KMS-11 (cell line): ENCODE data around the gene SLC39A6.

Experiments used
- H2AFZ ChIP-seq: fragments of 200-600 bp; sonication (generic); 2 replicates; pipeline ENCODE4 v1.6.1; 2016; ENCODE audit warnings: antibody characterized with exemption, mixed run types, low read depth
- H3K27ac ChIP-seq: fragments of 200-600 bp; sonication (generic); 2 replicates; pipeline ENCODE4 v1.6.1; 2016; ENCODE audit warnings: mild to moderate bottlenecking, mixed run types
- H3K27me3 ChIP-seq: fragments of 200-600 bp; sonication (generic); 2 replicates; pipeline ENCODE4 v1.6.1; 2017; ENCODE audit warnings: mild to moderate bottlenecking, low read depth, mixed run types, moderate library complexity; ENCODE audit not compliant: insufficient read depth
- H3K36me3 ChIP-seq: fragments of 200-600 bp; sonication (generic); 2 replicates; pipeline ENCODE4 v1.6.1; 2017; ENCODE audit warnings: mild to moderate bottlenecking, mixed run types; ENCODE audit not compliant: insufficient read depth
- H3K4me1 ChIP-seq: fragments of 200-600 bp; sonication (generic); 2 replicates; pipeline ENCODE4 v1.6.1; 2016; ENCODE audit warnings: mild to moderate bottlenecking, low read depth, mixed run types; ENCODE audit not compliant: poor library complexity, severe bottlenecking
- H3K4me2 ChIP-seq: fragments of 200-600 bp; sonication (generic); 2 replicates; pipeline ENCODE4 v1.7.0; 2016; ENCODE audit warnings: mild to moderate bottlenecking, mixed run types
- H3K4me3 ChIP-seq: fragments of 200-600 bp; sonication (generic); IDR thresholded peaks from 2 replicates; pipeline ENCODE4 v1.6.1; 2017; ENCODE audit warnings: low read depth, low read length, mixed read lengths; ENCODE audit not compliant: insufficient read depth
- H3K79me2 ChIP-seq: fragments of 200-600 bp; sonication (generic); 2 replicates; pipeline ENCODE4 v1.6.1; 2016; ENCODE audit warnings: low read depth, mixed run types; ENCODE audit not compliant: insufficient read depth
- H3K9ac ChIP-seq: fragments of 200-600 bp; sonication (generic); 2 replicates; pipeline ENCODE4 v1.6.1; 2016; ENCODE audit warnings: mild to moderate bottlenecking, mixed run types
- H4K20me1 ChIP-seq: fragments of 200-600 bp; sonication (generic); 2 replicates; pipeline ENCODE4 v1.6.1; 2016; ENCODE audit warnings: mild to moderate bottlenecking, mixed run types; ENCODE audit not compliant: insufficient read depth
- TF ChIP-seq, protein P1 (sequence below): fragments of 200-600 bp; sonication (generic); conservative IDR thresholded peaks from 2 replicates; pipeline ENCODE4 v1.6.1; 2017; ENCODE audit warnings: low read depth, mild to moderate bottlenecking, antibody characterized with exemption, low read length, moderate library complexity, mixed read lengths

The SLC39A6 gene

DNA sequence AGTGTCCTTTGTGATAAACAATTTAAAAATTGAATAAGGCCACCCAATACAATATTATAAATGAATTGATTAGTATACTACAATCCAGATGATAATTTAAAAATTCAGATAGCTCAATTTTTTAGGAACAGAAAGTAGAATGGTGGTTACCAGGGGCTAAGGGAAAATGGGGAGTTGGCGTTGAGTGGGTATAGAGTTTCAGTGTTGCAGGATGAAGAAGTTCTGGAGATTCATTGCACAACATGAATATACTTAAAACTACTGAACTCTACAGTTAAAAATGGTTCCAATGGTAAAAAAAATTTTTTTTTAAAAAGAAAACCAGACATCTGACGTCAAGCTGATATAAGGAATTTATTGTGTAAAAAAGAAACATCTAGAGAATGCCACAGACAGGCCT, 20.9 kb downstream of the SLC39A6 start:
- TF ChIP-seq, protein P1, sequence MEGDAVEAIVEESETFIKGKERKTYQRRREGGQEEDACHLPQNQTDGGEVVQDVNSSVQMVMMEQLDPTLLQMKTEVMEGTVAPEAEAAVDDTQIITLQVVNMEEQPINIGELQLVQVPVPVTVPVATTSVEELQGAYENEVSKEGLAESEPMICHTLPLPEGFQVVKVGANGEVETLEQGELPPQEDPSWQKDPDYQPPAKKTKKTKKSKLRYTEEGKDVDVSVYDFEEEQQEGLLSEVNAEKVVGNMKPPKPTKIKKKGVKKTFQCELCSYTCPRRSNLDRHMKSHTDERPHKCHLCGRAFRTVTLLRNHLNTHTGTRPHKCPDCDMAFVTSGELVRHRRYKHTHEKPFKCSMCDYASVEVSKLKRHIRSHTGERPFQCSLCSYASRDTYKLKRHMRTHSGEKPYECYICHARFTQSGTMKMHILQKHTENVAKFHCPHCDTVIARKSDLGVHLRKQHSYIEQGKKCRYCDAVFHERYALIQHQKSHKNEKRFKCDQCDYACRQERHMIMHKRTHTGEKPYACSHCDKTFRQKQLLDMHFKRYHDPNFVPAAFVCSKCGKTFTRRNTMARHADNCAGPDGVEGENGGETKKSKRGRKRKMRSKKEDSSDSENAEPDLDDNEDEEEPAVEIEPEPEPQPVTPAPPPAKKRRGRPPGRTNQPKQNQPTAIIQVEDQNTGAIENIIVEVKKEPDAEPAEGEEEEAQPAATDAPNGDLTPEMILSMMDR = no peak
- Histone ChIP-seq H3K4me3 (no peak overlapping the region), H4K20me1 (no peaks in the 10 kb centered on the region), H3K4me2 (no peak overlapping the region), H3K36me3 (peaks cover 7% of the 10 kb centered on the region; the same call in 1 of the 2 replicates), H3K79me2 (no peaks in the 10 kb centered on the region), H3K4me1 (peaks cover 1% of the 10 kb centered on the region), H3K27me3 (no peaks in the 10 kb centered on the region), H3K9ac (no peak overlapping the region), H3K27ac (no peak overlapping the region), H2AFZ (no peak overlapping the region)

DNA sequence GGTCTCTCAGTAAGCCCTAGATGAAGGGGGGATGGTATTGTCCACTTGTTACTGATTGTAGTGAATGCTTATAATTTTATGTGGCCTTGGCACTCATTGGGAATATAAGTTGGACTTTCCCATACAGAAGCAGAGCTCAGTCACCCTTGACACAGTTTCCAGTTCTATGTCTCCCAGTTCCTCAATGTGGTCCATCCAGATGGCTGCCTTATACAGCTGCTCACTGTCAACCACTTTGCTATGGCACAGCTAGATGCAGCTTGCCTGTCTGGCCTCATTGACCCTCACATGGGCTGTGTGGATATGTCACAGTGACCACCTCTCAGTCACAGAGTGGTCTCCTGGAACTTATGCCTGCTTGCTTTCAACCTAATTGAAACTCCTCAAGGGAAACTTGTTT, 21.7 kb downstream of the SLC39A6 start:
- TF ChIP-seq, protein P1 = no peak
- no peak overlapping the region for H3K27ac ChIP-seq
- H3K27me3 ChIP-seq = no peaks in the 10 kb centered on the region
- peaks cover 7% of the 10 kb centered on the region; the same call in 1 of the 2 replicates for H3K36me3 ChIP-seq
- H3K4me1 ChIP-seq = peaks cover 5% of the 10 kb centered on the region
- no peaks in the 10 kb centered on the region for H3K79me2 ChIP-seq
- no peak overlapping the region for H3K4me3 ChIP-seq
- no peak overlapping the region for H3K4me2 ChIP-seq
- no peaks in the 10 kb centered on the region for H4K20me1 ChIP-seq
- H3K9ac ChIP-seq = no peak overlapping the region
- no peak overlapping the region for H2AFZ ChIP-seq

DNA sequence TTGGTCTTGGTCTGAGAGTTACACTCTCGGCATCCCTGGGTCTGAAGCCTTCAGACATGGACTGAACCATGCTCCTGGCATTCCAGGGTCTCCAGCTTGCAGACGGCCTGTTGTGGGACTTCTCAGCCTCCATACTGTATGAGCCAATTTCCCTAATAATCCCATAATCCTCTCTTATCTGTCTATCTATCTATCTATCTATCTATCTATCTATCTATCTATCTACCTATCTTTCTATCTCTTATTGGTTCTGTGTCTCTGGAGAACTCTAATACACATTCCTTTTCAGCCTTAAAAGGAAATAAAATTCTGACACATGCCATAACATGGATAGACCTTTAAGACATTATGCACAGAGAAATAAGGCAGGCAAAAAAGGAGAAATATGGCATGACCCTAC, 24.4 kb downstream of the SLC39A6 start:
- TF ChIP-seq, protein P1 = no peak
- Histone ChIP-seq H3K4me2 (no peak overlapping the region), H2AFZ (no peak overlapping the region), H3K9ac (no peak overlapping the region), H3K79me2 (no peaks in the 10 kb centered on the region), H3K4me3 (no peak overlapping the region), H3K27me3 (no peaks in the 10 kb centered on the region), H3K27ac (no peak overlapping the region), H3K36me3 (no peaks in the 10 kb centered on the region), H3K4me1 (peaks cover 5% of the 10 kb centered on the region), H4K20me1 (no peaks in the 10 kb centered on the region)

DNA sequence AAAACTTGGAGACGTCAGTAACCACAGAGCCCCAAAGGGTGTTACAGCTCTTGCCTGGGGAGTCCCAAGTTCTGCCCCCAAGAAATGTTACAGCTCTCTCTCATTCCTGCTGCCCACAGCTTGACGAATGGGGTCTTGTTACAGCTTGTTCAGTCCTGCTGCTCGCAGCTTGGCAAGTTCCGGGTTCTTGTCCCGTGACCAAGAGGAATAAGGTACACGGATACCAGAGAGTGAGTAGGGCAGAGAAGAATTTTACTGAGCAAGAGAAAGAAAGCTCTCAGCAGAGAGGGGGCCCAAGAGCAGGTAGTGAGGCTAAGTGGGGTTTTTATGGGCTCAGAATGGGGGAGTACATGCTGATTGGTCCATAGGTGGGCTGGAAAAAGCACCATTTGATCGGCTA, 27.2 kb downstream of the SLC39A6 start:
- Histone ChIP-seq H3K79me2 (no peaks in the 10 kb centered on the region), H3K4me2 (no peak overlapping the region), H3K9ac (no peak overlapping the region), H3K4me3 (no peak overlapping the region), H2AFZ (no peak overlapping the region), H3K27ac (no peak overlapping the region), H3K36me3 (no peaks in the 10 kb centered on the region), H3K27me3 (no peaks in the 10 kb centered on the region), H3K4me1 (peaks cover 5% of the 10 kb centered on the region), H4K20me1 (no peaks in the 10 kb centered on the region)
- TF ChIP-seq, protein P1 = no peak
